Spleen (tissue), 11 donors: ENCODE data around the gene CABCOCO1. TPM values are rescaled to one million over a fixed set of nuclear protein-coding genes. Genes with fewer than 3 reads are reported as not detected.

Experiments used
- DNase-seq: peaks from one replicate; pipeline ENCODE4 v3.0.0-alpha.2; 2020
- H3K27ac ChIP-seq, 8 donors: fragments of 200-600 bp; sonication (generic) in 7 of 8; 1 replicate in 4 of 8; 2 replicates in 4 of 8; pipeline versions ENCODE4 v1.5.0 to v1.8.0; 2016 to 2021; ENCODE audit warnings: inconsistent platforms in 4 of 8, mild to moderate bottlenecking in 4 of 8, moderate library complexity in 1 of 8
- H3K27me3 ChIP-seq, 7 donors: fragments of 200-600 bp; sonication (generic) in 6 of 7; replicated peaks in 1 of 7; 1 replicate in 4 of 7; 2 replicates in 3 of 7; pipeline versions ENCODE4 v1.5.0 to v1.8.0; 2016 to 2021; ENCODE audit warnings: inconsistent platforms in 3 of 7, mild to moderate bottlenecking in 1 of 7
- H3K36me3 ChIP-seq, 6 donors: fragments of 200-600 bp; sonication (generic) in 5 of 6; 1 replicate in 4 of 6; 2 replicates in 2 of 6; pipeline versions ENCODE4 v1.5.0 to v1.8.0; 2016 to 2021; ENCODE audit warnings: inconsistent platforms in 2 of 6
- H3K4me1 ChIP-seq, 6 donors: fragments of 200-600 bp; sonication (generic) in 5 of 6; 1 replicate in 3 of 6; 2 replicates in 3 of 6; pipeline versions ENCODE4 v1.5.0 to v1.8.0; 2016 to 2021; ENCODE audit warnings: inconsistent platforms in 3 of 6
- H3K4me3 ChIP-seq, 8 donors: fragments of 200-600 bp; sonication (generic) in 7 of 8; 1 replicate in 4 of 8; 2 replicates in 4 of 8; pipeline versions ENCODE4 v1.5.0 to v1.8.0; 2016 to 2021; ENCODE audit warnings: inconsistent platforms in 4 of 8, mild to moderate bottlenecking in 4 of 8, moderate library complexity in 2 of 8
- H3K9me3 ChIP-seq, 8 donors: fragments of 200-600 bp; sonication (generic) in 7 of 8; 1 replicate in 4 of 8; 2 replicates in 4 of 8; pipeline versions ENCODE4 v1.5.0 to v1.8.0; 2016 to 2021; ENCODE audit warnings: inconsistent platforms in 4 of 8
- CTCF ChIP-seq, 11 experiments: fragments of 200-600 bp in 7 of 11; fragments of 450-650 bp in 4 of 11; sonication (generic) in 4 of 11; IDR thresholded peaks in 8 of 11; conservative IDR thresholded peaks in 3 of 11; 1 replicate in 7 of 11; 2 replicates in 4 of 11; pipeline versions ENCODE4 v1.4.0 to v1.8.0; 2016 to 2021; ENCODE audit warnings: antibody characterized with exemption in 11 of 11, inconsistent platforms in 4 of 11, mild to moderate bottlenecking in 1 of 11
- POLR2A ChIP-seq, 3 donors: fragments of 450-650 bp; IDR thresholded peaks; one replicate each; pipeline ENCODE4 v1.5.1; 2017; ENCODE audit warnings: antibody characterized with exemption in 3 of 3, mild to moderate bottlenecking in 1 of 3
- POLR2AphosphoS5 ChIP-seq, 3 donors: sonication (generic); formaldehyde crosslinking; IDR thresholded peaks; one replicate each; pipeline ENCODE4 v1.5.1; 2017; ENCODE audit warnings: antibody characterized with exemption in 3 of 3
- WGBS, 5 donors: extraction: QIAGEN DNeasy Blood & Tissue Kit in 3 of 5; methylation state at CpG; one replicate each; pipeline versions ENCODE4 v1.1.5 to v1.1.7; 2013 to 2018; 5-methylcytosine and 5-hydroxymethylcytosine counted together
- intact Hi-C: fragments of 100-400 bp; cut with DNase I; formaldehyde crosslinking; loops from one replicate; pipeline ENCODE4 v1.15.0; 2023; ENCODE audit warnings: low total_unique reads
- polyA plus RNA-seq, 3 donors: library from polyadenylated mRNA; stranded (reverse); fragments of 200-250 nt; gene quantifications; one replicate each; pipeline ENCODE4 v1.2.1, GENCODE V29; 2013
- total RNA-seq, 7 donors: library from RNA; depleted of rRNA in 3 of 7; stranded (reverse); fragments of >200 nt in 3 of 7; fragmentation: NEBNext Ultra II Directional in 4 of 7; extraction: Animal tissue kit (Norgen Biotek cat#: 25700) in 4 of 7; gene quantifications; one replicate each; pipeline versions ENCODE4 v1.1.0 to v1.2.1, GENCODE V29; 2016 to 2021
- donor health status: healthy with polysubstance abuse.
- donor health status: DM: no; HTN: no; CAD: no; lungs with moderate emphysema.
- donor health status: DM: no; HTN: no; CAD: no.
- donor health status: Bipolar disorder and iron deficiency.
- donor health status: healthy.
- donor health status: DM: no; HTN: no; CAD: no.
- donor health status: DM: yes; HTN: yes; CAD: no.

The CABCOCO1 gene
- total and polyA plus RNA-seq, 10 donors = 0.06 to 1.0 (median 0.48) TPM; not detected in 4

GRCh38 chr10:61628875-61629513 is 33.7 kb upstream of the CABCOCO1 start:
- 67 to 79% (median 75%) methylated on average over 4 of the region's 4 CpGs for whole genome bisulfite sequencing, 5 donors
- TF ChIP-seq POLR2A (IDR thresholded peaks at IDR 0.05) = no peak
- no peak for TF ChIP-seq POLR2AphosphoS5 (IDR thresholded peaks at IDR 0.05)
- TF ChIP-seq CTCF (IDR thresholded peaks at IDR 0.05 in 8 of 11, conservative IDR thresholded peaks at IDR 0.05 in 3 of 11) = no peak
- Histone ChIP-seq H3K27me3 (no peaks in the 10 kb centered on the region), H3K9me3 (no peaks in the 10 kb centered on the region), H3K4me3 (no peak overlapping the region), H3K4me1 (no peaks in the 10 kb centered on the region), H3K27ac (no peak overlapping the region), H3K36me3 (no peaks in the 10 kb centered on the region)
- intact Hi-C loops = no loop called here
- DNase-seq = no peak

- TF ChIP-seq POLR2A (IDR thresholded peaks at IDR 0.05) (no peak), POLR2AphosphoS5 (IDR thresholded peaks at IDR 0.05) (no peak)
Observed at GRCh38 chr10:61629576-61629975, 33.2 kb upstream of the CABCOCO1 start.

DNA sequence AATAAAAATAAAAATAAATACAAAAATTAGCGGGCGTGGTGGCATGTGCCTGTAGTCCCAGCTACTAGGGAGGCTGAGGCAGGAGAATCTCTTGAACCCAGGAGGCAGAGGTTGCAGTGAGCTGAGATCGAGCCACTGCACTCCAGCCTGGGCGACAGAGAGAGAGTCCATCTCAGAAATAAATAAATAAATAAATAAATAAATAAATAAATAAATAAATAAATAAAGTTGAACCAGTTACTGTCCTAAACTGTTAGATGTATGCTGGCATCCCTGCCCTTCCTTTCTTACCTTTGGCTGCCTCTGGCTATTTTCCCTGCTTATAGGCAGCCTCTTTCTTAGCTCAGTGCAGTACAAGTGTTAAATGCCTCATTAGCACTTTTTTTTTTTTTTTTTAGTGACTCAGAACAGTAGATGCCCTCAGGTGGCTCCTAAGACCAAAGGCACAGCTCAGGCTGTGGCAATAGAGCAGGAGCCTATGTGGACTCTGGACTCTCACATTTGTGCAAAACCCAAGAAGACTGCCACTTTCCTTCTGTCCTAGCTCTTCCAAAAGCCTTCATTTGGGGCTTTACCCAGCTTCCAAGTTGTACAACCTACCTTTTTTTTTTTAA is 30.6 kb upstream of the CABCOCO1 start:
- no peak overlapping the region for H3K27ac ChIP-seq
- no peaks in the 10 kb centered on the region for H3K9me3 ChIP-seq
- H3K4me1 ChIP-seq = no peaks in the 10 kb centered on the region
- intact Hi-C loops = no loop called here
- H3K36me3 ChIP-seq = no peaks in the 10 kb centered on the region
- WGBS, 5 donors = 91 to 96% (median 92%) methylated on average over 4 of the region's 4 CpGs
- TF ChIP-seq POLR2A (IDR thresholded peaks at IDR 0.05) = no peak
- no peak for TF ChIP-seq CTCF (IDR thresholded peaks at IDR 0.05 in 8 of 11, conservative IDR thresholded peaks at IDR 0.05 in 3 of 11)
- no peak for TF ChIP-seq POLR2AphosphoS5 (IDR thresholded peaks at IDR 0.05)
- no peak overlapping the region for H3K4me3 ChIP-seq
- no peak for DNase-seq
- H3K27me3 ChIP-seq = no peaks in the 10 kb centered on the region

More at GRCh38 chr10:61629576-61629975, 33.2 kb upstream of the CABCOCO1 start:
- DNase-seq = no peak
- Histone ChIP-seq H3K4me3 (no peak overlapping the region), H3K9me3 (no peaks in the 10 kb centered on the region), H3K36me3 (no peaks in the 10 kb centered on the region), H3K27me3 (no peaks in the 10 kb centered on the region), H3K27ac (no peak overlapping the region), H3K4me1 (no peaks in the 10 kb centered on the region)
- intact Hi-C loops = no loop called here
- 90 to 96% (median 94%) methylated on average over 4 of the region's 4 CpGs for WGBS, 5 donors

- H3K4me3 ChIP-seq = no peak overlapping the region
- H3K27ac ChIP-seq = no peak overlapping the region
- H3K9me3 ChIP-seq = no peaks in the 10 kb centered on the region
- no peaks in the 10 kb centered on the region for H3K27me3 ChIP-seq
- WGBS, 5 donors = 74 to 83% (median 79%) methylated on average over 3 of the region's 3 CpGs
- no peaks in the 10 kb centered on the region for H3K36me3 ChIP-seq
- intact Hi-C loops = no loop called here
- H3K4me1 ChIP-seq = no peaks in the 10 kb centered on the region
- TF ChIP-seq CTCF (IDR thresholded peaks at IDR 0.05 in 8 of 11, conservative IDR thresholded peaks at IDR 0.05 in 3 of 11) = no peak
- no peak for TF ChIP-seq POLR2A (IDR thresholded peaks at IDR 0.05)
- TF ChIP-seq POLR2AphosphoS5 (IDR thresholded peaks at IDR 0.05) = no peak
- no peak for DNase-seq
Observed at GRCh38 chr10:61633665-61634064, 29.1 kb upstream of the CABCOCO1 start.
